SK-N-SH treated with all-trans-retinoic acid at 6 μM for 48 hours (cell line): ENCODE measurements around the gene HSPA8.
A peak's percentile ranks its signal among the peaks of the same experiment; 100 is the strongest.

Source experiments
- BACH2 ChIP-seq: fragments of 250-450 bp; sonication (Bioruptor Pico); IDR thresholded peaks from 2 replicates; pipeline ENCODE4 v1.9.0; 2021; ENCODE audit warnings: mild to moderate bottlenecking, borderline replicate concordance
- ESRRG ChIP-seq: fragments of 250-450 bp; sonication (Bioruptor Pico); IDR thresholded peaks from 2 replicates; pipeline ENCODE4 v1.6.1; 2021; ENCODE audit warnings: mild to moderate bottlenecking
- PPARA ChIP-seq: fragments of 250-450 bp; sonication (Bioruptor Pico); IDR thresholded peaks from 2 replicates; pipeline ENCODE4 v1.5.0; 2020; ENCODE audit warnings: mild to moderate bottlenecking, borderline replicate concordance
- RARB ChIP-seq: fragments of 250-450 bp; sonication (Bioruptor Pico); IDR thresholded peaks from 2 replicates; pipeline ENCODE4 v1.8.0; 2021; ENCODE audit warnings: mild to moderate bottlenecking, moderate library complexity
- SNAI2 ChIP-seq: fragments of 250-450 bp; sonication (Bioruptor Pico); IDR thresholded peaks from 2 replicates; pipeline ENCODE4 v1.5.0; 2020; ENCODE audit warnings: mild to moderate bottlenecking, moderate library complexity
- TCF4 ChIP-seq: fragments of 250-450 bp; sonication (Bioruptor Pico); IDR thresholded peaks from 2 replicates; pipeline ENCODE4 v1.8.0; 2021; ENCODE audit warnings: mild to moderate bottlenecking, moderate library complexity, borderline replicate concordance
- ZC3H10 ChIP-seq: fragments of 250-450 bp; sonication (Bioruptor Pico); IDR thresholded peaks from 2 replicates; pipeline ENCODE4 v1.5.1; 2021; ENCODE audit warnings: mild to moderate bottlenecking, moderate library complexity
- ZFP3 ChIP-seq: fragments of 250-450 bp; sonication (Bioruptor Pico); IDR thresholded peaks from 2 replicates; pipeline ENCODE4 v1.5.0; 2020; ENCODE audit warnings: mild to moderate bottlenecking, moderate library complexity
- ZNF8 ChIP-seq: fragments of 450-650 bp; formaldehyde crosslinking; IDR thresholded peaks from 2 replicates; pipeline ENCODE4 v1.5.0; 2020; ENCODE audit warnings: mild to moderate bottlenecking, moderate library complexity
- TF ChIP-seq, protein P1 (sequence below): fragments of 250-450 bp; sonication (Bioruptor Pico); IDR thresholded peaks from 2 replicates; pipeline ENCODE4 v1.8.0; 2021; ENCODE audit warnings: low read depth, mild to moderate bottlenecking, moderate library complexity, borderline replicate concordance

DNA sequence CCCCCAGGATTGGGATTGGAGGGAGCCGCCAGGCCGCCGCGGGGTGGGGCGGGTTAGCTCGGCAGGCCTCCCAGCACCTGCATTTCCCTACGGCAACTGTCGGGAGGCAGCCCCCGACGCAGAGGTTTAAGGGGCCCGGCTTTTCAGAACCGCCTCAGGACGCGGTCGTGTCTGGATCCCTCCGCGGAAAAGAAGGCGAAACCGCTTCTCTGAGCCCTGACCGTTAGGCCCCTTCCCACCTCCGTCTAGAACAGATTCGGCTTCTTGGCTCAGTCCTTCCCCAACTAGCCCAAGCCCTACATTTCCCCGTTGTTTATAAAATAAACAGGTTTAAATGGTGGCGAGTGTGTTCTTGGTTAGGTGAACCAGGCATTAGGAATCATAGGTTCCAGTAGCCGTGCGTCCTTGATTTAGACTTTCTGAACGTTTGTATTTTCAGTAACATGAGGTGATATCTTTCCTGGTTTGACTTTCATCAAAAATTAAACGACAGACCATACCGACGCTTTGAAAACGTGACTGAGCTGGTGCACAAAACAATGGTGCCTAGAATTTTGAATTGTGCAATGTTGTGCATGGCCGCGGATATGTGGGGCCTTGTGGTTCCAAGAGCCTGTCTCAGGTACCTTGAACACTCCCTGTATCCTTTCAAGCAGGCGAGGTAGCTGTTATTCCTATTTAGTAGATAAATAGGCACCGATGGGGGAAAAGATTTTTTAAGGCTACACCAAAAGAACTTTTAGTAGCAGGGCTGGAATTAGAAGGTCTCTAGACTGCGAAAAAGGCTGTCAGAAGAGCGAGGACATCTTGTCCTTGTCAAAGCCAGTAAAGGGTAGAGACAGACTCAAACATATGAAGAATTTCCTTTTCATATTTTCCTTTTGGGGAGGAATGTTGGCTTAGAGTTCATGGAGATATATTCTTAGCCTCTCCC, 1.2 kb upstream of the HSPA8 start:
- TF ChIP-seq BACH2 (CRISPR knock-in tag) (no peak), RARB (CRISPR knock-in tag) (no peak), SNAI2 (CRISPR knock-in tag) (no peak), ZFP3 (CRISPR knock-in tag) (0 out of 2 replicates have a peak, but pooled peaks have one; percentile 63), PPARA (CRISPR knock-in tag) (no peak), ZC3H10 (CRISPR knock-in tag) (no peak), TCF4 (CRISPR knock-in tag) (no peak), ESRRG (CRISPR knock-in tag) (no peak), ZNF8 (CRISPR knock-in tag) (no peak)
- TF ChIP-seq, protein P1, sequence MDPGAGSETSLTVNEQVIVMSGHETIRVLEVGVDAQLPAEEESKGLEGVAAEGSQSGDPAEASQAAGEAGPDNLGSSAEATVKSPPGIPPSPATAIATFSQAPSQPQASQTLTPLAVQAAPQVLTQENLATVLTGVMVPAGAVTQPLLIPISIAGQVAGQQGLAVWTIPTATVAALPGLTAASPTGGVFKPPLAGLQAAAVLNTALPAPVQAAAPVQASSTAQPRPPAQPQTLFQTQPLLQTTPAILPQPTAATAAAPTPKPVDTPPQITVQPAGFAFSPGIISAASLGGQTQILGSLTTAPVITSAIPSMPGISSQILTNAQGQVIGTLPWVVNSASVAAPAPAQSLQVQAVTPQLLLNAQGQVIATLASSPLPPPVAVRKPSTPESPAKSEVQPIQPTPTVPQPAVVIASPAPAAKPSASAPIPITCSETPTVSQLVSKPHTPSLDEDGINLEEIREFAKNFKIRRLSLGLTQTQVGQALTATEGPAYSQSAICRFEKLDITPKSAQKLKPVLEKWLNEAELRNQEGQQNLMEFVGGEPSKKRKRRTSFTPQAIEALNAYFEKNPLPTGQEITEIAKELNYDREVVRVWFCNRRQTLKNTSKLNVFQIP (CRISPR knock-in tag): 0 out of 2 replicates have a peak, but pooled peaks have one; percentile 40
